Right ventricle myocardium superior (tissue), 1 donor: ENCODE results near the gene MS4A15. TPM values are rescaled to one million over a fixed set of nuclear protein-coding genes. Genes with fewer than 3 reads are reported as not detected.
A peak's percentile ranks its signal among the peaks of the same experiment; 100 is the strongest.

ENCODE experiments used
- ATAC-seq: fragments of 200-7000 bp; cut with Tn5 transposase; one replicate; pipeline ENCODE4 v1.9.1; 2020; ENCODE audit warnings: mild to moderate bottlenecking; ENCODE audit not compliant: poor library complexity
- DNase-seq: peaks from one replicate; pipeline ENCODE4 v3.0.0-alpha.2; 2020
- intact Hi-C: fragments of 100-400 bp; cut with DNase I; formaldehyde crosslinking; loops from one replicate; pipeline ENCODE4 v1.11.2; 2022
- total RNA-seq: library from RNA; stranded (reverse); fragmentation: NEBNext Ultra II Directional; extraction: Animal tissue kit (Norgen Biotek cat#: 25700); gene quantifications from one replicate; pipeline ENCODE4 v1.2.1, GENCODE V29; 2021
- donor health status: DM: no; HTN: yes; CAD: no; lungs with severe emphysema.

The MS4A15 gene
- total RNA-seq, 1 donor from 2014 or later, result not detected

DNA sequence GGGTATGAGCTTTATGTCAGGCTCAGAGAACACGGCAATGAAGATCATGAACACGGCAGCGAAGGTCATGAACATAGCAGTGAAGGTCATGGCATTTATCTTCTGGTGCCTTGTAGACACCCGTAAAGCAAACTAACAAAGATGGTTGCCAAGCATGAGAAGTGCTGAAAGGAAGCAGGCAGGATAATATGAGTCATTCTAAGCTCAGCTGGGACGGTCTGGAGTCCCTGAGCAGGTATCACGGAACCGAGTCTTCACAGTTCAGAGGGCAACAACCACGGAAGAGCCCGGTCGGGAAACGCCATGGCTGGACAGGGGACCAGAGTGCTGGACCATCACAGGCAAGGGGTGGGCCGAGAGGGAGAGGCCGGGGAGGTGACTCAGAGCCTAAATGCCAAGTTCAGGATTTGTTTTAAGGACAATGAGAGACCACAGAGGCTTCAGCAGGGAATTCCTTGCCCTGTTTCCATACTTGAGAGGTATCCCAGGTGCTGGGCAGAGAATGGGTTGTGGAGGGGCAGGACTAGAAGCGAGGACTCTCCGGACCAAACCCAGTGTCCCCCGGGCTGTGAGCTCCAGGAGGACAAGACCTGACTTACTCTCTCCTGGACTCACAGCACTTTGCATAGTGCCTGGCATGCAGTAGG, 15.3 kb downstream of the MS4A15 start:
- DNase-seq (no peak), ATAC-seq (no peak)
- intact Hi-C loops, result no loop called here

DNA sequence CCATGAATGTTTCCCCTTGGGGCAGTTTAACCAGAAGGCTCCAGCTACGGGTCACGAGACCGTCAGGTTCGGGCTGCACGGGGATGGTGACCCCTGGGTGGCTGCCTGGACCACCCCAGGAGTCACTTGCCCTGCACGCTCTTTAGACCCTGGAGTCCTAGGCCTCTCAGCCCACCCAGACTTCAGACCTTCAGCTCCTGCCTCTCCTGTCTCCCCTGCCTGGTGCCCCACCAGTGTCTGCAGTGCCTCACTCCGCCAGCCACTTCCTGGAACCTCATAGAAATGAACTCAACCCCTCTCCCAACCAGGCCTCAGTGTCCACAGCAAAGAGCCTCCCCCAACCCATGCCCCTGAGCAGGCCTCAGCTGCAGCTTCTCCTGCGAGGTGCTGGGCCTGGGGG, 16.0 kb downstream of the MS4A15 start:
- no peak for DNase-seq
- intact Hi-C loops, result no loop called here

GRCh38 chr11:60774726-60775125, 18.1 kb downstream of the MS4A15 start:
- intact Hi-C loops, result loop anchor here (5.0 kb wide), 1 partner anchor 128 kb away; no protein-coding TSS in a partner anchor
- no peak for DNase-seq
- no peak for ATAC-seq

More for the DNA sequence above, 16.0 kb downstream of the MS4A15 start:
- ATAC-seq, result no peak

DNA sequence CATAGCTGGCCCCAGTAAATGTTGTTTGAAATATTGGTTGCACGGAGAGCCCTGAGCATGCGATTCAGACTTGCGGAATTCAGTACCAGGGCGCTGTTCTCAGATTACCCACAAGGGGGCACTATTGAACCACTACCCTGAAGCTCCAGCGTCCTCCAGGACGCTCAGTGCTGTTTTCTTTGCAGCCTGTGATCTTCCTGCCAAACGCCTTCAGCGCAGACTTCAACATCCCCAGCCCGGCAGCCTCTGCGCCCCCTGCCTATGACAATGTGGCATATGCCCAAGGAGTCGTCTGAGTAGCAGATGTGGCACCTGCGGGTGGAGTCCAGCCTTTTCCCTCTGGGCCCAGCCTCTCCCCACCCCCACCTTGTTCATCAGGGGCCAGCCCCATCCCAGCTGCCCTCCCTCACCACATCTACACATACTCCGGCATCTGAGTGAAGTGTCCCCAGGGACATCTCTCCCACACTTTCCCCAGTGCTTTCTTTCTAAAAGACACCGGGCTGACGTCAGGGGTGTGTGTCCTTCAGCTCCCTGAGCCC, 18.8 kb downstream of the MS4A15 start:
- DNase-seq (peak; percentile 77), ATAC-seq (peak; percentile 88)
- intact Hi-C loops, result loop anchor here (5.0 kb wide), 1 partner anchor 127 kb away; no protein-coding TSS in a partner anchor

DNA sequence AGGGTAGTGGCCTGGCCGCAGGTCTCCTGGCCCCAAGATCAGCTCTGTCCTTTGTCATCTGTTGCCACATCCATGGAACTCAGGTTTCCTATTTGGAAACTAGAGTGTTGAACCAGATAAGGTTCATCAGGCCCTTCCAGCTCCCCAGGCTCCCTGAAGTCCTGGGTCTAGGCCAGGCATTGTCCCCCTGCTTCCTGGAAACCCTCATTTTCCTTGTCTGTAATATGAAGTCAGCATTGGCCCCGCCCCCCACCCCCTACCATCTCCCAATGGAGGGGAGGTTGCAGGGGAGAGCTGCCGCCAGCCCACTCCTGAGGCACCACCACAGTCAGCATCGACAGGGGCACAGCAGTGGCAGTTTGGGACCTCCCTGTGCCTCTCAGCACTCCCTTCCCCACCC, 19.5 kb downstream of the MS4A15 start:
- ATAC-seq, result no peak
- intact Hi-C loops, result loop anchor here (5.0 kb wide), 1 partner anchor 126 kb away; no protein-coding TSS in a partner anchor
- DNase-seq, result no peak

DNA sequence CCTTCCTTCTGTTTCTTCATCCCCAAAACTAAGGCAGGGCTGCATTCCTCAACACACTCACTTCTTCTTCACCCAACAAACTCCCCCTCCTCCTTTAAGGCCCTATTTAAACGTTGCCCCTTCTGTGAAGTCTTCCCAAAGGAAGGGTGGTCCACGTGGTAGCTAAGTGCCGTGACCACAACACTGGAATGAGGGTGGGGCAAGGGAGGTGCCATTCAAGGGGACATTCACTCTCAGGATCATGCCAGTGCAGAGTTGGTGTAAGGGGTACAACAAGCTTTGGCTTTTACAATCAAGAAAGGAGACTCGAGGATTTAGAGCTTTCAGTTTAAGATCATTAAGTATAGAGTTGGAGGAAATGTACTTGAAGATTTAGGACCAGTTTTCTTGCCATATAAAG, 20.4 kb downstream of the MS4A15 start:
- ATAC-seq (no peak), DNase-seq (no peak)
- intact Hi-C loops, result loop anchor here (5.0 kb wide), 1 partner anchor 125 kb away; no protein-coding TSS in a partner anchor

DNA sequence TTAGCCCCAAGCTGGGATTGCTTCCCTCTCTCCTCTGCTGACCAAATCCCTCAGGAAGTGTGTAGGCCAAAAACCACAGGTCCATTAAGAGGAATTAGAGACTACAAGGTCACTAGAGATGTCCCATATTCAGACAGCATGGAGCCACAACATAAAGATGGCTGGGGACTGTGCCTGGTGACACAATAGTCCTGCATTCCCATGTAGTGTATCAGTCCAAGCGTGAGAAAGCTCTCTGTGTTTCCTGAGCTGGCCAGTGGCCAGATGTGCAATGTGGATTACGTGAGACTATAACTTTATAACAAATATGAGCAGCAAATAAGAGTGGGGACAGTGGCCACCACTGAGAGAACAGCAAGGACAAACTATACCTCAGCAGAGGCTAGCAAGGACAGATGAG, 20.9 kb downstream of the MS4A15 start:
- intact Hi-C loops, result loop anchor here (5.0 kb wide), 1 partner anchor 125 kb away; no protein-coding TSS in a partner anchor
- ATAC-seq (no peak), DNase-seq (no peak)

- no peak for ATAC-seq
- no peak for DNase-seq
- intact Hi-C loops, result no loop called here
These were observed 23.4 kb downstream of the MS4A15 start for GRCh38 chr11:60780065-60780464.

DNA sequence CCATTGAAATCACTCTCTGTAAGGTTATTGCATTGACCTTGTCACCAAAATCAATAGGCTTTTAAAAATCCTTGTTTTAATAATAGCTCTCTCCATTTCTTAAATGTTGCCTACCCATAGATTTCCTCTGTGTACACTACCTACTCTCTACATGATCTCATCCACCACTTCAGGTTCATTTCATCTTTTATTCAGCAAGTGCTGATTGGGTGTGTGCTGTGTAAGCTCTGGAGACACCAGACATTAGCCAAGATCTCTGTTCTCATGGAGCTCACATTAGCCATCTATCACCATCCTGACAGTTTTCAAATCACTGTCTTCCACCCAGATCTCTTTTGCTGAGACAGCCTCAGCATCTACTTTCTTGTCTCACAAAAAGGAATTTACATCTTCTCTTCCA, 24.1 kb downstream of the MS4A15 start:
- ATAC-seq (no peak), DNase-seq (no peak)
- intact Hi-C loops, result no loop called here

DNA sequence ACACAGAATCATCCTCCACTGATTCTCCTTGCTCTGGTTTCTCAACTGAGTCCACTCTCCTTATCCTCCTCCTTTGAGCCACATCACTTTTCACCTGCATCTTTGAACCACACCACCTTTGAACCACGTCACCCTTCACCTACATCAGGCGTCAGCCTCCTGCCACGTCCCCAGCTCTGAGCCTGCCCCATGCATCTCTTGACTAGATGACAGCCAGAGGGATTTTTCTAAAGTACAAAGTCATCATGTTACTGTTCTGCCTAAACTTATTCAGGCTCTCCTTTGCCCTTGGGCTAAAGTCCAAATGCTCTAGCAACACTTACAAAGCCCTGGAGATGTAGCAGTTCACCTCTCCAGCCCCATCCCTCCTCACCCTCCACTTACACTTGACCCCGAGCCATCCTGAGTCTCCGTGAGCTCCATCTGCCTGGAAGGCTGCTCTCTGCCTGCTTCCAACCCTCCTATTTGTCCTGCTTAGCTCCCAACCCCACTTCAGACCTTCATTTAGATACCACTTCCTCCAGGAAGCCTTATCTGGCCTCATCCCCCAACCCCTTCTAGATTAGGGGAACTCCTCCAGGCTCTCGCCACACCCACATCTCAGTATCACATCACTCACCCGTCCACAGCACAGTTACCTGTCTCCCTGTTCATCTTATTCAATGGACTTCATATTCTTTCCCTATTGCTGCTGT, 24.8 kb downstream of the MS4A15 start:
- intact Hi-C loops, result no loop called here
- no peak for DNase-seq
- no peak for ATAC-seq

DNA sequence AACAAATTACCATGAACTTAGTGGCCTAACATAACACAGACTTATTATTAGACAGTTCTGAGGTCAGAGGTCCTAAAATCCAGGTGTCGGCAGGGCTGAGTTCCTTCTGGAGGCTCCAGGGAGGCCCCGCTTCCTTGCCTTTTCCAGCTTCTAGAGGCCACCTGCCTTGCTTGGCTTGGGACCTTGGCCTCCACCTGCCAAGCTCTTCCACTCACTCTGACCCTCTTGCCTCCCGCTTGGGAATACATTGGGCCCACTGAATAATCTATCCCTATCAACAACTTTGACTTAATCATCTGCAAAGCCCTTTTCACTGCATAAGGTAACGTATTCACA, 25.3 kb downstream of the MS4A15 start:
- intact Hi-C loops, result no loop called here
- no peak for ATAC-seq
- no peak for DNase-seq

- intact Hi-C loops, result no loop called here
- DNase-seq, result no peak
- no peak for ATAC-seq
These were observed 25.9 kb downstream of the MS4A15 start for GRCh38 chr11:60782393-60783140.

- DNase-seq (no peak), ATAC-seq (no peak)
- intact Hi-C loops, result no loop called here
These were observed 26.4 kb downstream of the MS4A15 start for GRCh38 chr11:60783141-60783484.

- no peak for DNase-seq
- intact Hi-C loops, result no loop called here
- ATAC-seq, result no peak
These were observed 27.2 kb downstream of the MS4A15 start for GRCh38 chr11:60783911-60784310.

- intact Hi-C loops, result no loop called here
- no peak for ATAC-seq
- DNase-seq, result no peak
These were observed 28.5 kb downstream of the MS4A15 start, which contains the start of gene MS4A10 for GRCh38 chr11:60785136-60785535. Gene MS4A10, plus strand, starts transcription at chr11:60785333. Its CDS starts 5,003 bp downstream, at chr11:60790336.

- ATAC-seq, result no peak
- intact Hi-C loops, result no loop called here
- no peak for DNase-seq
These were observed 29.2 kb downstream of the MS4A15 start for GRCh38 chr11:60785806-60786361.

GRCh38 chr11:60786811-60787567, 30.3 kb downstream of the MS4A15 start:
- intact Hi-C loops, result no loop called here
- ATAC-seq, result peak; percentile 91

DNA sequence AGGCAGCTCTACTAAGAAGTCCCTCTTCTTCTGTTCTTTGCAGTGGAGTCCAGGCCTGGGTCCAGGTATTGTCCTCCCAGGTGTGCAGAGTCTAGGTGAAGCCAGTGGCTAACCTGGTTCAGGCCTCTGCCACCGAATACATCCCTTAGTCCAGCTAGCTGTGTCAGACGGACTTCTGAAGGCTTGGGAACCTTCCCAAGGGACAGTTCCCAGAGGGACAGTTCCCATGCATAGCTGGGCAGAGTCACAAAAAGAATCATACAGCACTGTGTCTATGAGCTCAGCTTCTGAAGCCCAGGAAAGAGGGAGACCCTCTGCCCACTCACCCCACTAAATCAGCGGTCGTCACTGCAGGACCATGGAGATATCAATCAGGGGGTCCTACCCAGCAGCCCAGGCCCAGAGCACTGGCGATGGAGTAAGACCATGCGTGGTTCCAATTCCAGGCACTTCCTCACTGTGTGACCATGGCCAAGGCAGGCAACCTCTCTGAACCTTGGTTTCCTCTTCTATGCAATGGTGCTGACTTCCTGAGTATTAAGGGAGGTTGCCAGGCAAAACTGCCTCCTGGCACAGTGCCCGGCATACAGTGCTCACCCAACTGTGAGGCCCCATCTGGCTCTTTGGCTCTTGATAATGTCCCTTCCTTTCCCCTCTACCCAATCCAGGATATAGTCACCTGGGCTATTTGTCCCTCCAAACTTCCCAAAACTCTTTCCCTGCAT, 31.9 kb downstream of the MS4A15 start:
- ATAC-seq (no peak), DNase-seq (peak; percentile 55)
- intact Hi-C loops, result no loop called here

More at GRCh38 chr11:60786811-60787567, 30.3 kb downstream of the MS4A15 start:
- DNase-seq, result peak; percentile 84
